Activated CD4-positive, alpha-beta T cell treated with anti-CD3 and anti-CD28 coated beads for 36 hours (primary cell): ENCODE data around the gene HOPX. TPM values are rescaled to one million over a fixed set of nuclear protein-coding genes. Genes with fewer than 3 reads are reported as not detected.
"Not testable (repeated sequence)": the region's sequence is repeated elsewhere in the genome, so short reads cannot be mapped to it uniquely, and the experiment has no call there.

Experiments
- ATAC-seq: fragments of 200-7000 bp; cut with Tn5 transposase; one replicate; pipeline ENCODE4 v1.10.0; 2021; ENCODE audit warnings: mild to moderate bottlenecking, moderate library complexity
- CTCF ChIA-PET: fragments of 350-600 bp; sonication (Branson Sonifier 250); formaldehyde crosslinking; loops from one replicate; lab custom pipeline; 2021; ENCODE audit warnings: antibody characterized with exemption; lab: Charles Lee
- POLR2A ChIA-PET: fragments of 350-600 bp; sonication (Branson Sonifier 250); formaldehyde crosslinking; loops from one replicate; lab custom pipeline; 2021; ENCODE audit warnings: antibody characterized with exemption, inconsistent platforms; lab: Charles Lee
- DNase-seq: peaks from one replicate; pipeline ENCODE4 v3.0.0-alpha.2; 2020
- H3K27ac Mint-ChIP-seq: one replicate; pipeline ENCODE4 v1.8.0; 2021; ENCODE audit warnings: mixed read lengths
- H3K27me3 Mint-ChIP-seq: one replicate; pipeline ENCODE4 v1.8.0; 2021; ENCODE audit warnings: mixed read lengths
- H3K36me3 Mint-ChIP-seq: one replicate; pipeline ENCODE4 v1.8.0; 2021; ENCODE audit warnings: low read depth, mixed read lengths
- H3K4me1 Mint-ChIP-seq: one replicate; pipeline ENCODE4 v1.8.0; 2021; ENCODE audit warnings: mixed read lengths
- H3K4me3 Mint-ChIP-seq: one replicate; pipeline ENCODE4 v1.8.0; 2021; ENCODE audit warnings: mild to moderate bottlenecking, moderate library complexity, mixed read lengths
- H3K9me3 Mint-ChIP-seq: one replicate; pipeline ENCODE4 v1.8.0; 2021; ENCODE audit warnings: low read depth, mixed read lengths
- intact Hi-C, 2 experiments: fragments of 100-400 bp; cut with DNase I in 1 of 2; cut with micrococcal nuclease in 1 of 2; formaldehyde crosslinking; loops; one replicate each; pipeline versions ENCODE4 v1.14.2 to v1.15.1; 2022 to 2024; cut with DNase I, micrococcal nuclease
- total RNA-seq, 2 experiments: library from RNA; stranded (reverse); gene quantifications; one replicate each; pipeline ENCODE4 v1.2.3, GENCODE V29; 2021

The HOPX gene
- total RNA-seq, 2 experiments from 2014 or later = 56.3 to 83.9 TPM

GRCh38 chr4:56648021-56648823 lies 32.9 kb downstream of the HOPX start:
- Mint-ChIP-seq H3K9me3 (peaks cover 10% of the 10 kb centered on the region), H3K36me3 (peaks cover 42% of the 10 kb centered on the region), H3K27ac (peak overlapping the region; percentile 70), H3K4me3 (no peak overlapping the region), H3K4me1 (peaks cover 61% of the 10 kb centered on the region), H3K27me3 (no peaks in the 10 kb centered on the region)
- intact Hi-C loops = loop anchor here (2.0 to 10.0 kb wide), 2 partner anchors 33 to 703 kb away; partner anchors contain the start of genes CEP135 (in 1 of the 2) and HOPX (in 1 of the 2)
- DNase-seq (peak; percentile 39), ATAC-seq (peak; percentile 27)
- ChIA-PET CTCF (interaction anchor here (0.6 to 2.0 kb wide), 4 partner anchors 10 to 152 kb away, joined by 3 to 8 read pairs (median 5); no protein-coding TSS in a partner anchor), POLR2A (interaction anchor here (0.6 kb wide), 1 partner anchor 75 kb away, joined by 3 read pairs; no protein-coding TSS in a partner anchor)

GRCh38 chr4:56646341-56646740 lies 34.8 kb downstream of the HOPX start:
- ATAC-seq = no peak
- intact Hi-C loops = loop anchor here in 1 of 2 experiments (10.0 kb wide), 1 partner anchor 702 kb away; the partner anchor contains the start of gene CEP135
- Mint-ChIP-seq H3K27me3 (no peaks in the 10 kb centered on the region), H3K9me3 (peaks cover 10% of the 10 kb centered on the region), H3K36me3 (peaks cover 38% of the 10 kb centered on the region), H3K4me1 (peaks cover 56% of the 10 kb centered on the region), H3K4me3 (no peak overlapping the region), H3K27ac (peak overlapping the region; percentile 6)
- peak; percentile 48 for DNase-seq
- ChIA-PET POLR2A (no interaction called here), CTCF (no interaction called here)

- ATAC-seq (no peak), DNase-seq (no peak)
- Mint-ChIP-seq H3K4me3 (no peak overlapping the region), H3K36me3 (peaks cover 23% of the 10 kb centered on the region), H3K27ac (no peak overlapping the region), H3K4me1 (peaks cover 44% of the 10 kb centered on the region), H3K9me3 (peaks cover 7% of the 10 kb centered on the region), H3K27me3 (no peaks in the 10 kb centered on the region)
- intact Hi-C loops = loop anchor here in 1 of 2 experiments (10.0 kb wide), 1 partner anchor 699 kb away; the partner anchor contains the start of gene CEP135
- ChIA-PET POLR2A (no interaction called here), CTCF (interaction anchor here (0.6 kb wide), 1 partner anchor 23 kb away, joined by 3 read pairs; no protein-coding TSS in a partner anchor)
These were observed 37.5 kb downstream of the HOPX start for GRCh38 chr4:56643596-56643995.

- peaks cover 36% of the 10 kb centered on the region for H3K4me1 Mint-ChIP-seq
- H3K27ac Mint-ChIP-seq = peak overlapping the region; percentile 82
These were observed 39.5 kb downstream of the HOPX start for GRCh38 chr4:56641494-56642051.

GRCh38 chr4:56640621-56641493 lies 40.2 kb downstream of the HOPX start:
- intact Hi-C loops = loop anchor here (1.0 to 10.0 kb wide), 5 partner anchors 9 to 696 kb away; partner anchors contain the start of genes HOPX (in 2 of the 2) and CEP135 (in 1 of the 2)
- peaks cover 31% of the 10 kb centered on the region for H3K4me1 Mint-ChIP-seq
- peaks cover under 1% of the 10 kb centered on the region for H3K9me3 Mint-ChIP-seq
- no peaks in the 10 kb centered on the region for H3K27me3 Mint-ChIP-seq
- H3K4me3 Mint-ChIP-seq = peak overlapping the region; percentile 20
- ATAC-seq (peak; percentile 59), DNase-seq (peak; percentile 45)
- ChIA-PET CTCF (interaction anchor here (0.6 to 5.1 kb wide), 19 partner anchors 10 to 200 kb away, joined by 3 to 65 read pairs (median 4); no protein-coding TSS in a partner anchor), POLR2A (interaction anchor here (0.6 to 2.2 kb wide), 3 partner anchors 9 to 334 kb away, joined by 3 to 19 read pairs (median 3); no protein-coding TSS in a partner anchor)
- H3K36me3 Mint-ChIP-seq = peaks cover under 1% of the 10 kb centered on the region
- H3K27ac Mint-ChIP-seq = peak overlapping the region; percentile 82

More at GRCh38 chr4:56641494-56642051, 39.5 kb downstream of the HOPX start:
- Mint-ChIP-seq H3K27me3 (no peaks in the 10 kb centered on the region), H3K4me3 (no peak overlapping the region), H3K36me3 (peaks cover 8% of the 10 kb centered on the region), H3K9me3 (peaks cover 7% of the 10 kb centered on the region)
- ATAC-seq = peak; percentile 80
- ChIA-PET POLR2A (interaction anchor here (0.6 to 2.2 kb wide), 3 partner anchors 9 to 334 kb away, joined by 3 to 19 read pairs (median 3); no protein-coding TSS in a partner anchor), CTCF (interaction anchor here (0.6 to 5.1 kb wide), 15 partner anchors 11 to 199 kb away, joined by 3 to 65 read pairs (median 4); no protein-coding TSS in a partner anchor)
- intact Hi-C loops = loop anchor here (1.0 to 10.0 kb wide), 5 partner anchors 9 to 697 kb away; partner anchors contain the start of genes HOPX (in 2 of the 2) and CEP135 (in 1 of the 2)
- no peak for DNase-seq

- DNase-seq = no peak
- no peak for ATAC-seq
- Mint-ChIP-seq H3K27me3 (no peaks in the 10 kb centered on the region), H3K9me3 (no peaks in the 10 kb centered on the region), H3K36me3 (no peaks in the 10 kb centered on the region), H3K4me3 (no peak overlapping the region), H3K27ac (no peak overlapping the region), H3K4me1 (peaks cover 30% of the 10 kb centered on the region)
- ChIA-PET POLR2A (no interaction called here), CTCF (interaction anchor here (0.7 to 5.1 kb wide), 2 partner anchors 15 to 1806 kb away, joined by 4 to 65 read pairs; no protein-coding TSS in a partner anchor)
- intact Hi-C loops = no loop called here
These were observed 43.3 kb downstream of the HOPX start for GRCh38 chr4:56637791-56638190.

- DNase-seq (no peak), ATAC-seq (no peak)
- no peaks in the 10 kb centered on the region for H3K9me3 Mint-ChIP-seq
- ChIA-PET CTCF (interaction anchor here (0.7 kb wide), 1 partner anchor 49 kb away, joined by 4 read pairs; no protein-coding TSS in a partner anchor), POLR2A (no interaction called here)
- intact Hi-C loops = no loop called here
- no peak overlapping the region for H3K27ac Mint-ChIP-seq
- H3K4me3 Mint-ChIP-seq = no peak overlapping the region
- H3K27me3 Mint-ChIP-seq = no peaks in the 10 kb centered on the region
- no peaks in the 10 kb centered on the region for H3K36me3 Mint-ChIP-seq
- peaks cover 27% of the 10 kb centered on the region for H3K4me1 Mint-ChIP-seq
These were observed 43.9 kb downstream of the HOPX start for GRCh38 chr4:56637154-56637553.

GRCh38 chr4:56634954-56635353 lies 46.1 kb downstream of the HOPX start:
- intact Hi-C loops, CTCF ChIA-PET, H3K36me3 Mint-ChIP-seq, H3K9me3 Mint-ChIP-seq, DNase-seq, POLR2A ChIA-PET, ATAC-seq, H3K27ac Mint-ChIP-seq, H3K27me3 Mint-ChIP-seq, H3K4me3 Mint-ChIP-seq: not testable (repeated sequence)
- H3K4me1 Mint-ChIP-seq = peaks cover 13% of the 10 kb centered on the region

GRCh38 chr4:56633486-56633885 lies 47.6 kb downstream of the HOPX start:
- Mint-ChIP-seq H3K27ac (no peak overlapping the region), H3K36me3 (no peaks in the 10 kb centered on the region), H3K9me3 (no peaks in the 10 kb centered on the region), H3K27me3 (no peaks in the 10 kb centered on the region), H3K4me3 (no peak overlapping the region), H3K4me1 (peaks cover 10% of the 10 kb centered on the region)
- ChIA-PET POLR2A (no interaction called here), CTCF (interaction anchor here (0.7 to 1.3 kb wide), 3 partner anchors 21 to 89 kb away, joined by 3 read pairs; no protein-coding TSS in a partner anchor)
- intact Hi-C loops = no loop called here
- no peak for DNase-seq
- no peak for ATAC-seq

- CTCF ChIA-PET = interaction anchor here (1.0 to 2.1 kb wide), 2 partner anchors 10 to 42 kb away, joined by 3 to 13 read pairs; no protein-coding TSS in a partner anchor
These were observed 50.0 kb downstream of the HOPX start for GRCh38 chr4:56630876-56631666.

More at GRCh38 chr4:56630876-56631666, 50.0 kb downstream of the HOPX start:
- Mint-ChIP-seq H3K27ac (no peak overlapping the region), H3K9me3 (no peaks in the 10 kb centered on the region), H3K36me3 (no peaks in the 10 kb centered on the region), H3K4me1 (peaks cover 5% of the 10 kb centered on the region), H3K27me3 (no peaks in the 10 kb centered on the region), H3K4me3 (no peak overlapping the region)
- ATAC-seq (no peak), DNase-seq (no peak)
- intact Hi-C loops = no loop called here
- POLR2A ChIA-PET = no interaction called here
